ENCODE data around the gene NUTM2G. TPM values are rescaled to one million over a fixed set of nuclear protein-coding genes. Genes with fewer than 3 reads are reported as not detected.
A peak's percentile ranks its signal among the peaks of the same experiment; 100 is the strongest.
"Not testable (repeated sequence)": the region's sequence is repeated elsewhere in the genome, so short reads cannot be mapped to it uniquely, and the experiment has no call there.

NUTM2G gene
- total and polyA plus RNA-seq, 2 experiments from 2014 or later = 0.13 to 0.36 TPM

GRCh38 chr9:96940982-96941381 is 12.3 kb downstream of the NUTM2G start:
- H3K79me2 ChIP-seq; H4K20me1 ChIP-seq (ENCODE audit: insufficient read depth, poor library complexity, severe bottlenecking); H3K9me2 ChIP-seq (replicated peaks; ENCODE audit: insufficient read depth); H3K36me3 ChIP-seq (replicated peaks; ENCODE audit: insufficient read depth, low read depth); H2AFZ ChIP-seq; H3K9me3 ChIP-seq (ENCODE audit: low read depth); H3K27me3 ChIP-seq; H3K27ac ChIP-seq; H3K4me3 ChIP-seq; H3K4me2 ChIP-seq; DNase-seq (ENCODE audit: low spot score); H3K4me1 ChIP-seq (ENCODE audit: insufficient read depth): not testable (repeated sequence)
- 94% methylated on average over 4 of the region's 7 CpGs for WGBS (ENCODE audit: low lambda C conversion rate, missing lambda C conversion rate)

GRCh38 chr9:96941628-96942027 is 13.0 kb downstream of the NUTM2G start:
- not testable (repeated sequence) for H3K9me3 ChIP-seq (ENCODE audit: low read depth); H3K4me3 ChIP-seq; H3K79me2 ChIP-seq; H3K36me3 ChIP-seq (replicated peaks; ENCODE audit: insufficient read depth, low read depth); H3K27ac ChIP-seq; H3K4me1 ChIP-seq (ENCODE audit: insufficient read depth); H2AFZ ChIP-seq; DNase-seq (ENCODE audit: low spot score); H3K4me2 ChIP-seq; H3K27me3 ChIP-seq; H4K20me1 ChIP-seq (ENCODE audit: insufficient read depth, poor library complexity, severe bottlenecking); H3K9me2 ChIP-seq (replicated peaks; ENCODE audit: insufficient read depth)
- WGBS (ENCODE audit: low lambda C conversion rate, missing lambda C conversion rate) = 100% methylated on average over 2 of the region's 8 CpGs

GRCh38 chr9:96942181-96942580 is 13.5 kb downstream of the NUTM2G start:
- WGBS (ENCODE audit: low lambda C conversion rate, missing lambda C conversion rate) = 100% methylated on average over 1 of the region's 4 CpGs
- H3K27ac ChIP-seq; H3K4me2 ChIP-seq; H3K36me3 ChIP-seq (replicated peaks; ENCODE audit: insufficient read depth, low read depth); H3K79me2 ChIP-seq; H3K4me3 ChIP-seq; H3K9me3 ChIP-seq (ENCODE audit: low read depth); H4K20me1 ChIP-seq (ENCODE audit: insufficient read depth, poor library complexity, severe bottlenecking); H2AFZ ChIP-seq; DNase-seq (ENCODE audit: low spot score); H3K9me2 ChIP-seq (replicated peaks; ENCODE audit: insufficient read depth); H3K27me3 ChIP-seq; H3K4me1 ChIP-seq (ENCODE audit: insufficient read depth): not testable (repeated sequence)

- not testable (repeated sequence) for H3K27me3 ChIP-seq; DNase-seq (ENCODE audit: low spot score); H3K4me1 ChIP-seq (ENCODE audit: insufficient read depth); H3K27ac ChIP-seq; H2AFZ ChIP-seq; H3K79me2 ChIP-seq; H3K4me2 ChIP-seq; H3K4me3 ChIP-seq; H4K20me1 ChIP-seq (ENCODE audit: insufficient read depth, poor library complexity, severe bottlenecking); H3K9me2 ChIP-seq (replicated peaks; ENCODE audit: insufficient read depth); H3K36me3 ChIP-seq (replicated peaks; ENCODE audit: insufficient read depth, low read depth); H3K9me3 ChIP-seq (ENCODE audit: low read depth)
- 100% methylated on average over 1 of the region's 1 CpG for WGBS (ENCODE audit: low lambda C conversion rate, missing lambda C conversion rate)
Measured at GRCh38 chr9:96949346-96949745, 20.7 kb downstream of the NUTM2G start.

DNA sequence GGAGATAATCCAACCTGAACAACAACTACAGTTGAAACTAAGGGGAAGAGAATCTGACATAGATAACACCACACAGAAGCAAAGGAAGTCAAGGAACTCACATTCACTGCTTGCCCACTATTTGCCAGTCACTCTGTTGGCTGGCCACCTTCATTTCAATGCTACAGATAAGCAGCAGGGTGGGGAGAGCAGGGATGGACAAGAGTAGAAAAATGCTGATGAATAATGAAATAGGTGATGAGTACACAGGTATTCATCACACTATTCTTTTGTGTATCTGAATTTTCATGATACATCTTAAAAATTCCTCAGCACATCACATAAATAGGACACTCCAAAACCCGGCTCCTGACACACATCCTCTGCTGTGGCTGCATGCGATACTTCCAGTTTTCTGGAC is 21.9 kb downstream of the NUTM2G start:
- H3K27ac ChIP-seq; H3K4me2 ChIP-seq; H3K4me1 ChIP-seq (ENCODE audit: insufficient read depth); H3K4me3 ChIP-seq; H3K9me3 ChIP-seq (ENCODE audit: low read depth); DNase-seq (ENCODE audit: low spot score); H3K9me2 ChIP-seq (replicated peaks; ENCODE audit: insufficient read depth); H4K20me1 ChIP-seq (ENCODE audit: insufficient read depth, poor library complexity, severe bottlenecking); H2AFZ ChIP-seq; H3K27me3 ChIP-seq; H3K79me2 ChIP-seq; H3K36me3 ChIP-seq (replicated peaks; ENCODE audit: insufficient read depth, low read depth): not testable (repeated sequence)
- WGBS (ENCODE audit: low lambda C conversion rate, missing lambda C conversion rate) = no CpG with 5 or more reads among the region's 2 CpGs

DNA sequence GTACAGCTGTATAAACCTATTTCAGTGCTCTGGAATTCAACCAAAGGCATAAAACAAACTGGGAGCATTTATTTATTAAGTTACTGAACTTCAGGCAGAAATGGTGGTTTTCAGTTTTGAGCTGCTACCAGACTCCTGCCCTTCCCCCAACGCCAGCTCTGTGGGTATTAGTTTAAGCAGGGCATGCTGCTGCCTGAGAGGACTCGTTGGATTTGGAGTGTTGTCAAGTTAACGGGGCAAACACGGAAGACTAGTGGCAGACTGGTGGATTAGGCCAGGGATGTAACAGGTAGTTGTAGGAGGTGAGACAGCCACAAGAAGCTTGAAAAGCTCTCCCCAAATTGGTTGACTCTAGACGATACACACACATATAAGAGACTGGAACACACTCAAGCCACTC is 38.9 kb downstream of the NUTM2G start:
- peak; percentile 3 for DNase-seq (ENCODE audit: low spot score)
- peaks cover 13% of the 10 kb centered on the region for H3K79me2 ChIP-seq
- 61% methylated on average over 5 of the region's 5 CpGs for WGBS (ENCODE audit: low lambda C conversion rate, missing lambda C conversion rate)
- H3K4me2 ChIP-seq; H4K20me1 ChIP-seq (ENCODE audit: insufficient read depth, poor library complexity, severe bottlenecking); H3K4me1 ChIP-seq (ENCODE audit: insufficient read depth); H3K27ac ChIP-seq; H3K9me3 ChIP-seq (ENCODE audit: low read depth); H2AFZ ChIP-seq; H3K27me3 ChIP-seq; H3K36me3 ChIP-seq (replicated peaks; ENCODE audit: insufficient read depth, low read depth); H3K4me3 ChIP-seq; H3K9me2 ChIP-seq (replicated peaks; ENCODE audit: insufficient read depth): not testable (repeated sequence)

DNA sequence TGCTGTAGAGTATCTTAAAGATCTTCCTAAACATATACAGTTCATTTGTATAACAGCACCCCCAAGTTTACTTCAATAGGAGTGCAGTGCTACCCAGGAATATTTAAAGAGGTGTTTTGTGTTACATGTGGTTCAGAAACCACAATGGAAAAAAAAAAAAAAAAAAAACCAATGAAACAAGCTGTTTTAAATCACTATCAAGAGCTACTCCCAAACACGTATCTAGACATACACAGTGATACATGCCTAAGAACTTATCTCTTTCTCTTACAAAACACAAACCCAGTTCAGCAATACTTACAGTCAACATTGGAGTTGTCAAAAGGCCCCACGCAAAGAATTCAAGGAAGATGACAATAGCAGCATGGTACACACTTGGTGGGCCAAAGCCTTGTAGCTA is 43.9 kb downstream of the NUTM2G start:
- DNase-seq (ENCODE audit: low spot score); H3K27ac ChIP-seq: not testable (repeated sequence)
- WGBS (ENCODE audit: low lambda C conversion rate, missing lambda C conversion rate) = 90% methylated on average over 2 of the region's 2 CpGs

DNA sequence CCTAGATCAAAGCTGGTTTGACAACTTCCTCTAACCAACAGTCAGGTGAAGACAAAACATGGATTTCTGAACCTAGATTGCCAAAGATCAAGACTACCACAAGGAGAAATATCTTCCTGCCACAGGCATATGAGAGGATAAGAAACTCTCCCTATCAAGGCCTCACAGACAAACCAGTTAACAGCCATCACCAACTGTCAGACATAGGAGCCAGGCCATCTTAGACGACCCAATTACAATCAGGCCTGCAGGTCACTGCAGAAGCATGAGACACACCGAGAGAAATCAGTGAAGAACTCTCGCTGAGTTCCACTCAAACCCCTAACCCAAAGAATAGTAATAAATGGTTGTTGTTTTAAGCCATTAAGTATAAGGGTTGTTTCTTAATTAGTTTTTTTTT is 45.4 kb downstream of the NUTM2G start:
- H3K27me3 ChIP-seq = not testable (repeated sequence)

More for the DNA sequence above, 43.9 kb downstream of the NUTM2G start:
- H3K9me3 ChIP-seq (ENCODE audit: low read depth); H3K27me3 ChIP-seq; H3K9me2 ChIP-seq (replicated peaks; ENCODE audit: insufficient read depth); H3K4me3 ChIP-seq; H3K36me3 ChIP-seq (replicated peaks; ENCODE audit: insufficient read depth, low read depth); H4K20me1 ChIP-seq (ENCODE audit: insufficient read depth, poor library complexity, severe bottlenecking); H2AFZ ChIP-seq; H3K4me2 ChIP-seq; H3K4me1 ChIP-seq (ENCODE audit: insufficient read depth): not testable (repeated sequence)
- peaks cover 35% of the 10 kb centered on the region for H3K79me2 ChIP-seq

DNA sequence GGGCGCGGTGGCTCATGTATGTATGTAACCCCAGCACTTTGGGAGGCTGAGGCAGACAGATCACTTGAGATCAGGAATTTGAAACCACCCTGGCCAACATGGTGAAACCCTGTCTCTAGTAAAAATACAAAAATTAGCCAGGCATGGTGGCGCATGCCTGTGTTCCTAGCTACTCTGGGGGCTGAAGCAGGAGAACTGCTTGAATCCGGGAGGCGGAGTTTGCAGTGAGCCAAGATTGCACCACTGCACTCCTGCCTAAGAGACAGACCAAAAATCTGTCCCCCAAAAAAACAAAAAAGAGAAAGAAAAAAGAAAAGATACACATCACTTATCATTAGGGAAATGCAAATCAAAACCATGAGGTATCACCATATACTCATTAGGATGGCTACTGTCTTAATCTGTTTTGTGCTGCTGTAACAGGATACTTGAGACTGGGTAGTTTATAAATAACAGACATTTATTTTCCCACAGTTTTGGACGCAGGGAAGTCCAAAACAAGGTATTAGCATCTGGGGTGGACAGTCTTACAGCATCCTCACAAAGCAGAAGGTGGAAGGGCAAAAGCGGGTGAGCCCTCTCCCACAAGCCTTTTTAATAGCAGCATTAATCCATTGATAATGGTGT is 55.0 kb downstream of the NUTM2G start:
- H3K4me3 ChIP-seq; DNase-seq (ENCODE audit: low spot score); H3K9me3 ChIP-seq (ENCODE audit: low read depth); H3K9me2 ChIP-seq (replicated peaks; ENCODE audit: insufficient read depth); H3K27me3 ChIP-seq; H4K20me1 ChIP-seq (ENCODE audit: insufficient read depth, poor library complexity, severe bottlenecking); H3K36me3 ChIP-seq (replicated peaks; ENCODE audit: insufficient read depth, low read depth); H3K4me2 ChIP-seq; H3K27ac ChIP-seq; H3K4me1 ChIP-seq (ENCODE audit: insufficient read depth); H2AFZ ChIP-seq: not testable (repeated sequence)
- 93% methylated on average over 7 of the region's 7 CpGs for WGBS (ENCODE audit: low lambda C conversion rate, missing lambda C conversion rate)
- H3K79me2 ChIP-seq = peaks cover 68% of the 10 kb centered on the region

More for the DNA sequence above, 45.4 kb downstream of the NUTM2G start:
- not testable (repeated sequence) for H2AFZ ChIP-seq; H3K4me3 ChIP-seq; H4K20me1 ChIP-seq (ENCODE audit: insufficient read depth, poor library complexity, severe bottlenecking); H3K9me3 ChIP-seq (ENCODE audit: low read depth); DNase-seq (ENCODE audit: low spot score); H3K4me1 ChIP-seq (ENCODE audit: insufficient read depth); H3K9me2 ChIP-seq (replicated peaks; ENCODE audit: insufficient read depth); H3K36me3 ChIP-seq (replicated peaks; ENCODE audit: insufficient read depth, low read depth); H3K27ac ChIP-seq; H3K4me2 ChIP-seq
- peaks cover 47% of the 10 kb centered on the region for H3K79me2 ChIP-seq
- WGBS (ENCODE audit: low lambda C conversion rate, missing lambda C conversion rate) = 77% methylated on average over 3 of the region's 3 CpGs
